Activated CD4-positive, alpha-beta T cell treated with anti-CD3 and anti-CD28 coated beads, Interleukin-10, Interleukin-2, amounts not matched to agents 100 ng/mL and 50 ng/mL, durations not matched to agents 16 hours and 8 hours (primary cell): Measurements from ENCODE around the gene CDH22.

Experiments used
- DNase-seq: peaks from one replicate; pipeline ENCODE4 v3.0.0-alpha.2; 2020

CDH22 gene

GRCh38 chr20:46322641-46323040, 14.3 kb upstream of the CDH22 start:
- no peak for DNase-seq

GRCh38 chr20:46317685-46318177, 9.4 kb upstream of the CDH22 start:
- no peak for DNase-seq

GRCh38 chr20:46316984-46317684, 8.8 kb upstream of the CDH22 start:
- no peak for DNase-seq

GRCh38 chr20:46315311-46315710, 7.0 kb upstream of the CDH22 start:
- DNase-seq = no peak

DNA sequence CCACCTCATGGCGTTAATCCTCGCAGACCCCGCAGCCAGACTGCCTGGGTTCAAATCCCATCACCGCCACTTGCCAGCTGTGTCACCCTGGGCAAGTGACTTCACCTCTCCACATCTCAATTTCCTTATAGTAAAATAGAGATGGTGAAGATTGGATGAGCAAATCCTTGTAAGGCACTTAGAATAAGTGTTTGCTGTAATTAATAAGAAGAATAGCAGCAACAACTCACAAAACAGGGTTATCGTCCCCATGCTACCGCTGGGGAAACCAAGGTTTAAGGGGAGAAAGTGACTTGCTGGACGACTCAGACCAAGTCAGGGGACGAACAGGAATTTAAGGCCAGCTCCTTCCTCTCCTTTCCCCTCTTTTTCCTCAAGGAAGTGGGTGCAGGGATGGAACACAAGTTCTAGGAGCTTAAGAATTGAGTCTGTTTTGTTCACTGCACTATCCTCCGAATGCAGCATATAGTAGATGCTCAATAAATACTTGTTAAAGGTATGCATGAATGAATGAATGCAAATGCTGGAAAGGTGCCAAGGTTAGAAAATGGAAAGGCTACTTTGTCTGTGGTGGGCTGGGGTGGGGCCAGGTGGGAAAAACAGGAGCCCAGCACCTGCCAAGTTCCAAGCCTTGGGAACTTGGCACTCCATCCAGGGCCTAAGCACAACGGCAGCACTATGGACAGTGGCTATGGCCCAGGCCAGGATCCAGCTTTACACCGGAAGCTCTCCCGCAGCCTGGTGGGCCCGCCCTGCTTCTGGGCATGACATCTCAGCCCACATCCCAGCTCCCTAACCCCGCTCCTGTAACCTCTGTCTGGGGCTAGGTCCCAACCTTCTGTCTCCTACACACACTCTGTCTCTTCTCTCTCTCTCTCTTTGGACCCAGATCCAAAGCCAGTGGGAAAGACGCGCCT, 4.9 kb upstream of the CDH22 start:
- DNase-seq = no peak

- DNase-seq = no peak
Observed at GRCh38 chr20:46312075-46312944, 4.0 kb upstream of the CDH22 start.

GRCh38 chr20:46311719-46312074, 3.4 kb upstream of the CDH22 start:
- no peak for DNase-seq

- DNase-seq = no peak
Observed at GRCh38 chr20:46311039-46311650, 2.8 kb upstream of the CDH22 start.

- no peak for DNase-seq
Observed at GRCh38 chr20:46309945-46310344, 1.6 kb upstream of the CDH22 start.

DNA sequence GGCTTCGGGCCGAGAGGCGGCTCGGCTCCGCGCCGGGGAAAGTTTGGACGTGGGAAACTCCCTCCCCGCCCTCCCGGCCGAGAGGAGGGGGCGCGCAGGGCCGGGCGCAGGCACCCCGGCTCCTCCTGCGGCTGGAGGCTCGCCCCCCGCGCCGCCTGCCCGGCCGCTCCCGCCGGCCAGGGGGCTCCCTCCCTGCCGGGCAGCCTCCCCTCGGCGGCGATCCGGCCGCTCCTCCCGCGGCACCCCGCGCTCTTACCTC, 370 bp downstream of the CDH22 start:
- DNase-seq = no peak

GRCh38 chr20:46307139-46307998, 929 bp downstream of the CDH22 start:
- peak; percentile 78 for DNase-seq

GRCh38 chr20:46306743-46307138, 1.6 kb downstream of the CDH22 start:
- DNase-seq = no peak

DNA sequence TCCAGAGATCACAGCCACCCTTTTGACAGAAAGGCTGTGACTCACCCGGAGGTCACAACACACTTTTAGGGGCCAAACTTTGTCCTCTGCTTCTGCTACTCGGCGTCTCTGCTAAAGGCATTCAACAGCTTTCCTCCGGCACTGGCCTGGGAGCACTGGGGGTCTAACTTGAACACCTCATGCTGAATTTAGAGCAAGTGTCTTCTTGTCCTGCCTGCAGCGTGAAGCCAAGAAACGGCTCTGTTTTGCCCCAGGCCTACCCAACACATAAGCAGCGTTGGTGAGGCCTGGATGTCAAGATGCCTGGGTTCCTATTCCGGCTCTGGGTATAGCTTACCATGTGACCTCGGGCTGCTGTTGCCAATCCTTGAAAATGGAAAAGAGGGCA, 2.3 kb downstream of the CDH22 start:
- no peak for DNase-seq

GRCh38 chr20:46305331-46305972, 2.8 kb downstream of the CDH22 start:
- DNase-seq = no peak

DNA sequence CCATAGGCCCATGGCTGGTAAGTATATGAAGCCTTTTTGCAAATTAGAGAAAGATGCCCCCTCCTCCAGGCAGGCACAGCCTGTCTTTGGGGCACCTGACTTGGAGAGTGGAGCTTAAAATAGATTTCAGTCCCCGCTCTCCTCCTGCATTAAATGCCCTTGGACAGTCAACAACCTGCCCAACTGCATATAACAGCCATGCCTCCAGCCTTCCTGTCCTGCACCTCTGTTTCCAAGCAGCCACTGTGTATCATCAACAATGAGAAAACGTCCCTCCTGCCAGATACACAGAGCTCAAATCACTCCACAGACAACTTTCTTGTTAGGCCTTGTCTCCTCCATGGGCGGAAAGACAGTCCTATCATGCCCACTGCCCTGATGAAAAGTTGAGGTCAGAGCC, 3.4 kb downstream of the CDH22 start:
- DNase-seq = no peak

GRCh38 chr20:46304361-46304760, 3.9 kb downstream of the CDH22 start:
- no peak for DNase-seq

GRCh38 chr20:46303176-46303956, 4.9 kb downstream of the CDH22 start:
- no peak for DNase-seq

GRCh38 chr20:46302106-46302505, 6.2 kb downstream of the CDH22 start:
- no peak for DNase-seq

- DNase-seq = no peak
Observed at GRCh38 chr20:46300281-46300680, 8.0 kb downstream of the CDH22 start.

GRCh38 chr20:46299078-46299477, 9.2 kb downstream of the CDH22 start:
- DNase-seq = no peak

DNA sequence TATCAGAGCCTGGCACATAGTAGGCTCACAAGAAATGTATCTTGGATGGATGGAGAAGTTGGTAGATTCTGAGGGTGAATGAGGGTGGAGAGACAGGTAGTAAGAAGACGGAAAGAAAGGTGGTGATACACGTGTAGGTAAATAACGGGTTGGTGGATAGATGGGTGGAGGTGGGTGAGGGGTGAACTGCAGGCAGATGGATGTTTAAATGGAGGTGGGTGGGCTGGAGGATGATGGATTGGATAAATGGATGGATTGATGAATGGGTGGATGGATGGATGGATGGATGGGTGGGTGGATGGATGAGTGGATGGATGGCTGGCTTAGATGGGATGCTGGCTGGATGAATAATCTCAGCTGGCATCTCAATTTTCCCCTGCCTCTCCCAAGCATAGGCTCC, 9.9 kb downstream of the CDH22 start:
- no peak for DNase-seq
